ENCODE measurements around the gene PCGF1.
"Not testable (repeated sequence)": the region's sequence is repeated elsewhere in the genome, so short reads cannot be mapped to it uniquely, and the experiment has no call there.

Gene PCGF1

DNA sequence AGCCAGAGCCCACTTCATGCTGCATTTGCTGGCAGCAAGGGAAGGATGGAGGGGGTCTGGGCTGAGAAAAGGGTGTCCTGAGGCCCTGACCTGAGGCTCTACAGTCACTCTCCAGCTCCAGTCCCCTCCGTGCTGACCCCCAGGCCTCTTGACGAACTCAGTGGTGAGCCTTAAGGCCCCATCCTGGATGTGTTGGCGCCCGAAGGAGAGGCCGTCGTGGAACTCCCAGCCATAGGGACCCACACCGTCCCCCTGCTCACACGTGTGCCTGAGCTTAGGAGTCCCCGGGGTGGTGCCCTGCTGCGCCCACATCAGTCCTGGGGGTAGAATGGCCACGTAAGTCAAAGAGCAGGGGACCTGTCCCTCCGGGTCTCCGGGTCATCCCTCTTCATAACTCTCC lies 43.1 kb downstream of the PCGF1 start:
- Histone ChIP-seq H3K27me3 (ENCODE audit: control insufficient read depth, insufficient read depth, low read length) (no peaks in the 10 kb centered on the region), H3K36me3 (ENCODE audit: control insufficient read depth, insufficient read depth, low read length) (peaks cover 8% of the 10 kb centered on the region), H3K27ac (ENCODE audit: low read length) (no peak overlapping the region), H3K9me3 (ENCODE audit: control insufficient read depth, insufficient read depth, low read length) (no peaks in the 10 kb centered on the region), H3K4me3 (ENCODE audit: low read length) (peak overlapping the region; percentile 95; the same call in 1 of the 2 replicates), H3K4me1 (ENCODE audit: control insufficient read depth, insufficient read depth, low read length) (0 out of 2 replicates have a peak, but pooled peaks cover 2% of the 10 kb centered on the region)
- no CpG with 5 or more reads among the region's 13 CpGs for WGBS (ENCODE audit: insufficient coverage, insufficient read length)
- no peak for DNase-seq (ENCODE audit: low read depth, low spot score)

DNA sequence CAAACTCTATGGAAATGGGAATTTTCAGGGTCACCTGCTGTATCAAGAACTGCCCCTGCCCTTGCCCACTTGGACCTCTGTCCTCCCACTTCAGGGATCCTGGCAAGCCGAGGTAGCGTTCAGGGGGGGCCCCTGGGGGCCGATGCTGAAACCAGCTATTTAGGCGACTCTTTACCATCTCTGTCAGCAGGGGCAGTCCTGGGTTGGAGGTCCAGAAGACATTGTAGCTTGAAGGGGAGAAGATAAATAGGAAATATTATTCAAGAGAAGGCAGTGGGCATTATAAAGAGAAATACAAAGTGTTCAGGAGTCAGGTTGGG lies 44.7 kb downstream of the PCGF1 start:
- Histone ChIP-seq H3K36me3 (ENCODE audit: control insufficient read depth, insufficient read depth, low read length) (peaks cover 8% of the 10 kb centered on the region), H3K9me3 (ENCODE audit: control insufficient read depth, insufficient read depth, low read length) (no peaks in the 10 kb centered on the region), H3K4me1 (ENCODE audit: control insufficient read depth, insufficient read depth, low read length) (0 out of 2 replicates have a peak, but pooled peaks cover 2% of the 10 kb centered on the region), H3K4me3 (ENCODE audit: low read length) (no peak overlapping the region), H3K27ac (ENCODE audit: low read length) (no peak overlapping the region), H3K27me3 (ENCODE audit: control insufficient read depth, insufficient read depth, low read length) (no peaks in the 10 kb centered on the region)
- no CpG with 5 or more reads among the region's 4 CpGs for WGBS (ENCODE audit: insufficient coverage, insufficient read length)
- no peak for DNase-seq (ENCODE audit: low read depth, low spot score)

DNA sequence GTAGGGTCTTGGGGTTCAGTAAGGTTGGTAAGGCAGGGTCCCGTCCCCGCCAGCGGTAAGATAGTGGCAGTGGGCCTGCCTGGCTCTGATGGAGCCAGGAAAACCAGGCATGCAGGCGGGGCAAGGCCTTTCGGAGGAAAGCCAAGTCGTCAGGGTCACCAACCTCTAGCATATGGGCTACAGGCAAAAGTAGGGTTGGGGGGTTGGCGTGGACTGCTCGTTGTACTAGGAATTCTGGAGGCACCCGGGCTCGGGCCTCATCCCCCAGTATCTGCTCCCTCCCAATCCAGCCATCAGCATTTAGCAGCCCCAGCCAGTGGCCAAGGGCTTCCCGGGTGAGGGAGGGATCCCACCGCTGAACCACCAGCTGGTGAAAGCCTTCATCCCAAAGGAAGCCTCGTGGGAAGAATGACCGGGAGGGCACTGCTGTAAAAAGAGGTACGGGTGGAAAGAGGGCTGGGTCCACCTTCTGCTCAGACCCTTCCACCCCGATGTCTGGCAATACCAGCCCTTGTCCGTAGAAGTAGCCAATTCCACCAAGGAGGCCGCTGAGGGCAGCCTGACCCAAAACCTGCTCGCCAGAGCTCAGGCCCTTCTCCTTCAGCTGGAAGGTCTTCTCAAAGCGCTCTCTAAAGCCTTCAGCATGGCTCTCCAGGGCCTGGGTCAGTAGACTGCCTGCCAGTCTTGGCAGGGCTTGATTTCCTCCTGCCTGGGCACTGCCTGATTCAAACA lies 45.3 kb downstream of the PCGF1 start:
- no peak for DNase-seq (ENCODE audit: low read depth, low spot score)
- no peak overlapping the region for H3K27ac ChIP-seq (ENCODE audit: low read length)
- H3K27me3 ChIP-seq (ENCODE audit: control insufficient read depth, insufficient read depth, low read length) = no peaks in the 10 kb centered on the region
- WGBS (ENCODE audit: insufficient coverage, insufficient read length) = no CpG with 5 or more reads among the region's 20 CpGs
- H3K4me1 ChIP-seq (ENCODE audit: control insufficient read depth, insufficient read depth, low read length) = 0 out of 2 replicates have a peak, but pooled peaks cover 2% of the 10 kb centered on the region
- H3K9me3 ChIP-seq (ENCODE audit: control insufficient read depth, insufficient read depth, low read length) = no peaks in the 10 kb centered on the region
- H3K36me3 ChIP-seq (ENCODE audit: control insufficient read depth, insufficient read depth, low read length) = peaks cover 8% of the 10 kb centered on the region
- H3K4me3 ChIP-seq (ENCODE audit: low read length) = no peak overlapping the region

DNA sequence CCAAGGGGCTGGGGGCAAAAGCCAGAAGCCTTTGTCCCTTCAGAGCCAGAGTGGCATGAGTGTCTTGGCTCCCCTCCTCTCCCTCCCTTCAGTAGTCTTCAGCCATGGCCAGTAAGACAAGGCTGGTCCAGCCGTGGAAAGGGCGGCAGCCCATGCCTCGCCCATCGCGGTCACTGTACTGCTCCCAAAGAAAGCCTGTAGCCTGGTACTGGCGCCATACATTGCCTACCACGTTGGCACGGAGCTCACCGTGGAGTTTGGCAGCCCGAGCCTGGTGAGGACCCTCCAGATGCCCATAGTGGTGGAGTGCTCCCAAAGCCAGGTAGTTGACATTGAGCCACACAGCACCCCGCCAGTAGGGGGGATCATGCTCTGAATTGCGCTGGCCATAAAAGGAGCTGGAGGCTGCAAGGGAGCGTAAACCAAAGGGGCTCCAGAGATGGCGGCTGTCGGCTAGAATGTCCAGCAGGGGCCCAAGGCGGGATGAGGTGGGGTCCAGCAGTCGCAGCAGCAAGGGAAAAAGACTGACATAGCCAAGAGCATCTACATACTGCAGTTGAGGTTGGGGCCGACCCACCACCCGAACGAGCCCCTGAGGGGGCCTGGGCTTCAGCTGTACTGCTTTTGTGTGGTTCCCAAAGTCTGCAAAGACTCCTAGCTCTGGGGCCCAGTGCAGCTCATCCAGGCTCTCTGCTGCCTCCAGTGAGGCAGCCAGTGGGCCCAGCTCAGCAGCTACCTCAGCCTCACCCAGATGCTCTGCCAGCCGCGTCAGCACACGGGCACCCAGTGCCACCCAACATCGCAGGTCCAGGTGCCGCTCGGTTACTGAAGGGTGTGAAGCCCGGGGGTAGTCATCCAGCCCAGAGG lies 46.1 kb downstream of the PCGF1 start:
- Histone ChIP-seq H3K27ac (ENCODE audit: low read length) (no peak overlapping the region), H3K36me3 (ENCODE audit: control insufficient read depth, insufficient read depth, low read length) (peaks cover 8% of the 10 kb centered on the region), H3K4me1 (ENCODE audit: control insufficient read depth, insufficient read depth, low read length) (0 out of 2 replicates have a peak, but pooled peaks cover 2% of the 10 kb centered on the region), H3K9me3 (ENCODE audit: control insufficient read depth, insufficient read depth, low read length) (no peaks in the 10 kb centered on the region), H3K27me3 (ENCODE audit: control insufficient read depth, insufficient read depth, low read length) (no peaks in the 10 kb centered on the region), H3K4me3 (ENCODE audit: low read length) (no peak overlapping the region)
- DNase-seq (ENCODE audit: low read depth, low spot score) = no peak
- no CpG with 5 or more reads among the region's 27 CpGs for WGBS (ENCODE audit: insufficient coverage, insufficient read length)

DNA sequence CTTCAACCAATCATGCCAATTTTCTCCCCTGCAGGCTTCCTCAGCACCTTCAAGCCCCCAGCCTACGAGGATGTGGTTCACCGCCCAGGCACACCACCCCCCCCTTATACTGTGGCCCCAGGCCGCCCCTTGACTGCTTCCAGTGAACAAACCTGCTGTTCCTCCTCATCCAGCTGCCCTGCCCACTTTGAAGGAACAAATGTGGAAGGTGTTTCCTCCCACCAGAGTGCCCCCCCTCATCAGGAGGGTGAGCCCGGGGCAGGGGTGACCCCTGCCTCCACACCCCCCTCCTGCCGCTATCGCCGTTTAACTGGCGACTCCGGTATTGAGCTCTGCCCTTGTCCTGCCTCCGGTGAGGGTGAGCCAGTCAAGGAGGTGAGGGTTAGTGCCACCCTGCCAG lies 47.3 kb downstream of the PCGF1 start:
- not testable (repeated sequence) for DNase-seq (ENCODE audit: low read depth, low spot score); H3K4me1 ChIP-seq (ENCODE audit: control insufficient read depth, insufficient read depth, low read length); H3K36me3 ChIP-seq (ENCODE audit: control insufficient read depth, insufficient read depth, low read length); H3K27ac ChIP-seq (ENCODE audit: low read length); H3K27me3 ChIP-seq (ENCODE audit: control insufficient read depth, insufficient read depth, low read length); H3K4me3 ChIP-seq (ENCODE audit: low read length); H3K9me3 ChIP-seq (ENCODE audit: control insufficient read depth, insufficient read depth, low read length)
- no CpG with 5 or more reads among the region's 10 CpGs for WGBS (ENCODE audit: insufficient coverage, insufficient read length)

DNA sequence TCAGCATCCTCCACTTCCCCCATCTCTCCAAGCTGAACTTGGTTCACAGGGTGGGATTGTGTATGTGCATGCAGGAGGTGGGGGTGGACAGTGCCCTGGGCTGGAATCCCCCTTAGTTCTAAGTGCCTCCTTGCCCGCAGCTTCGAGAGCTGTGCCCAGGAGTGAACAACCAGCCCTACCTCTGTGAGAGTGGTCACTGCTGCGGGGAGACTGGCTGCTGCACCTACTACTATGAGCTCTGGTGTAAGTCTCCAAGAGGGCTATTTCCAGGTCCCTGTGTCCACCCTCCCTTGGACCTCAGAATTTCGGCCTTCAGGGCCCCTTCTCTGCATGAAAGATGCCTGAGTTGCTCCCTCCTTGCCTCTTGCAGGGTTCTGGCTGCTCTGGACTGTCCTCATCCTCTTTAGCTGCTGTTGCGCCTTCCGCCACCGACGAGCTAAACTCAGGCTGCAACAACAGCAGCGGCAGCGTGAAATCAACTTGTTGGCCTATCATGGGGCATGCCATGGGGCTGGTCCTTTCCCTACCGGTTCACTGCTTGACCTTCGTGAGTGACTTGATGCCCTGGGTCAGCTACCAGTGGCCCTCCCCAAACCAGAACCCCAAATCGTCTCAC lies 47.9 kb downstream of the PCGF1 start:
- not testable (repeated sequence) for H3K9me3 ChIP-seq (ENCODE audit: control insufficient read depth, insufficient read depth, low read length); H3K27me3 ChIP-seq (ENCODE audit: control insufficient read depth, insufficient read depth, low read length); H3K4me1 ChIP-seq (ENCODE audit: control insufficient read depth, insufficient read depth, low read length); H3K4me3 ChIP-seq (ENCODE audit: low read length); DNase-seq (ENCODE audit: low read depth, low spot score); H3K36me3 ChIP-seq (ENCODE audit: control insufficient read depth, insufficient read depth, low read length); H3K27ac ChIP-seq (ENCODE audit: low read length)
- WGBS (ENCODE audit: insufficient coverage, insufficient read length) = 100% methylated on average over 1 of the region's 13 CpGs

DNA sequence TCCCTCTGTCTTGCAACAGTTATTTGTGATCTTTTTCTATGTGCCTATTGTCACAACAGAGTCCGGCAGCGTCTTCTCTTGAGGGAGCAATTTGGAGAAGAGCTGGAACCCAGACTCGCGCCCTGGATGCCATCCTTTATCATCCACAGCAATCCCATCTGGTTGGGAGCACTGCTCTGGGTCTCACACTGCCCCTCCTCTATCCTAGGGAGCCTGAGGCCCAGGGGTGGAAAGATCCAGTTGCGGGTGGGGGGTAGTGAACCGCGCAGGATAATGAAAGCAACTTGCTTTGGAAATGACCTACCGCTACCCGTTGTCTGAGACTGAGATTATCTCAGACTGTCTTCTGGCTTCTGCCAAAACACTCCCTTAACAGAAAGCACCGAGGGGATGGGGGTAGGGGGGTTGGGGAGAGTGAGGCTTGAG lies 48.5 kb downstream of the PCGF1 start:
- peaks cover 8% of the 10 kb centered on the region for H3K36me3 ChIP-seq (ENCODE audit: control insufficient read depth, insufficient read depth, low read length)
- no CpG with 5 or more reads among the region's 10 CpGs for WGBS (ENCODE audit: insufficient coverage, insufficient read length)

DNA sequence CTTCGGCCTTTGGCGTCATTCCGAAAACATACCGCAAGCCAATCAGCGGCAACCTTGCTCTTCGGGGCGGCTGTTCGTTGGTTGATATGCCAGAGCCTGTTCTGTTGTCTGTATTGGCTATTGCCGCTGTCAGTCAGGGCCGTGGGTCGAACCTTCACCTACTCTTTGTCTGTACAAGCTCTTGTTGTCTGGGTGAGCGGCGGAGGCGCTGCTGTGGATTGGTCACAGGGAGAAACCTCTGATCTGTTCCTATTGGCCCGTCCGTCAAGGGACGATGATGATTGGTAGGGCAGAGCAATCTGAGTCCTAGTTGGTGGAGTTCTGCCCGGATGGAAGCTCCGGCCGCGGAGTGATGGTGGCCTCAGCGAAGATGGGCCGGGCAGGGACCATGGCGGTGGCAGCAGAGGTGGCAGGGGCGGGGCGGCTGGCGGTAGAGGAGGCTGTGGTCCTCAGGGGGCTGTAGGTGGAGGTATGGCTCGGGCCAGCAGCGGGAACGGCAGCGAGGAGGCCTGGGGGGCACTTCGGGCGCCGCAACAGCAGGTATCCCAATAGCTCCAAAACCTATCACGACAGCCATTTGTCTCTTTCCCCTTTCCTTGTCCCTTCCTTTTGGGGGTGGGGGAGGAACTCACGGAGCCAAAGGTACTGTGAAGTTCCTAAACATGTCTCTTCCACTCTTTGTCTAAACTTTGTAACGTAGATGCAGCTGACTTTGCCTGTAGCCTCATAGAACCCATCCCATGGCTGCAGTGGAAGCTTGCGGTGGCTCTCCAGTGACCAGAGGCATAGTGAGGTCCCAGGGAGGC lies 49.2 kb downstream of the PCGF1 start, which contains the start of gene WBP1:
Gene WBP1, plus strand, starts transcription at position 307 of the 806 bp plus-strand sequence. Its CDS starts 165 bp downstream, at position 472.
- no CpG with 5 or more reads among the region's 38 CpGs for WGBS (ENCODE audit: insufficient coverage, insufficient read length)
- no peaks in the 10 kb centered on the region for H3K9me3 ChIP-seq (ENCODE audit: control insufficient read depth, insufficient read depth, low read length)
- no peaks in the 10 kb centered on the region for H3K27me3 ChIP-seq (ENCODE audit: control insufficient read depth, insufficient read depth, low read length)
- 0 out of 2 replicates have a peak, but pooled peaks cover 2% of the 10 kb centered on the region for H3K4me1 ChIP-seq (ENCODE audit: control insufficient read depth, insufficient read depth, low read length)
- peak within 1 kb of the TSS; percentile 77 for H3K4me3 ChIP-seq (ENCODE audit: low read length)
- H3K36me3 ChIP-seq (ENCODE audit: control insufficient read depth, insufficient read depth, low read length) = peaks cover 8% of the 10 kb centered on the region
- no peak within 1 kb of the TSS for H3K27ac ChIP-seq (ENCODE audit: low read length)
- peak; percentile 100 for DNase-seq (ENCODE audit: low read depth, low spot score)

More for the DNA sequence above, 48.5 kb downstream of the PCGF1 start:
- no peaks in the 10 kb centered on the region for H3K27me3 ChIP-seq (ENCODE audit: control insufficient read depth, insufficient read depth, low read length)
- no peak for DNase-seq (ENCODE audit: low read depth, low spot score)
- no peaks in the 10 kb centered on the region for H3K9me3 ChIP-seq (ENCODE audit: control insufficient read depth, insufficient read depth, low read length)
- 0 out of 2 replicates have a peak, but pooled peaks cover 2% of the 10 kb centered on the region for H3K4me1 ChIP-seq (ENCODE audit: control insufficient read depth, insufficient read depth, low read length)
- H3K27ac ChIP-seq (ENCODE audit: low read length) = no peak overlapping the region
- H3K4me3 ChIP-seq (ENCODE audit: low read length) = peak overlapping the region; percentile 77

DNA sequence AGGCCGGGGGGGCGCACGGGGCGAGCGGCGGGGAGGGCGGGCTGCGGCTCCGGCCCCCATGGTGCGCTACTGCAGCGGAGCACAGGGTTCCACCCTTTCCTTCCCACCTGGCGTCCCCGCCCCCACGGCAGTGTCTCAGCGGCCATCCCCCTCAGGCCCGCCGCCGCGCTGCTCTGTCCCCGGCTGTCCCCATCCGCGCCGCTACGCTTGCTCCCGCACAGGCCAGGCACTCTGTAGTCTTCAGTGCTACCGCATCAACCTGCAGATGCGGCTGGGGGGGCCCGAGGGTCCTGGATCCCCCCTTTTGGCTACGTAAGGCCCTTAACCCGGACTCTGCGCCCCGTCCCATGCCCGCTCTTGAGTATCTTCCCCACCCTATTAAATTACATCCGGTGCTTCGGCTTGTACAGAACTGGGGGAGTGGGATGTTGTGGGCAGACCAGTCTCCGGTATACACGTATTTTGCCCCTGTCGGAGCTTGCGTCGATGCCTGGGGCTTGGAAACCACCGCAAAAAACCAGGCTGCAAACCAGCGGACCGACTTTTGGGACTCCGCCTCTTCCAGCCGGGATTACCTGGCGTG lies 49.9 kb downstream of the PCGF1 start:
- Histone ChIP-seq H3K4me1 (ENCODE audit: control insufficient read depth, insufficient read depth, low read length) (0 out of 2 replicates have a peak, but pooled peaks cover 2% of the 10 kb centered on the region), H3K9me3 (ENCODE audit: control insufficient read depth, insufficient read depth, low read length) (no peaks in the 10 kb centered on the region), H3K27ac (ENCODE audit: low read length) (no peak overlapping the region), H3K36me3 (ENCODE audit: control insufficient read depth, insufficient read depth, low read length) (peaks cover 8% of the 10 kb centered on the region), H3K4me3 (ENCODE audit: low read length) (peak overlapping the region; percentile 73; the same call in 1 of the 2 replicates), H3K27me3 (ENCODE audit: control insufficient read depth, insufficient read depth, low read length) (no peaks in the 10 kb centered on the region)
- no CpG with 5 or more reads among the region's 46 CpGs for WGBS (ENCODE audit: insufficient coverage, insufficient read length)
- DNase-seq (ENCODE audit: low read depth, low spot score) = no peak

All from iPS DF 6.9 (cell line).